Middle frontal gyrus (tissue), 1 donor: ENCODE measurements around the gene ADAP1.
"Not testable (repeated sequence)": the region's sequence is repeated elsewhere in the genome, so short reads cannot be mapped to it uniquely, and the experiment has no call there.

ENCODE experiments used
- DNase-seq: peaks from one replicate; pipeline ENCODE4 v3.0.0-alpha.2; 2015; ENCODE audit warnings: low spot score; ENCODE audit errors: extremely low spot score

The ADAP1 gene

DNA sequence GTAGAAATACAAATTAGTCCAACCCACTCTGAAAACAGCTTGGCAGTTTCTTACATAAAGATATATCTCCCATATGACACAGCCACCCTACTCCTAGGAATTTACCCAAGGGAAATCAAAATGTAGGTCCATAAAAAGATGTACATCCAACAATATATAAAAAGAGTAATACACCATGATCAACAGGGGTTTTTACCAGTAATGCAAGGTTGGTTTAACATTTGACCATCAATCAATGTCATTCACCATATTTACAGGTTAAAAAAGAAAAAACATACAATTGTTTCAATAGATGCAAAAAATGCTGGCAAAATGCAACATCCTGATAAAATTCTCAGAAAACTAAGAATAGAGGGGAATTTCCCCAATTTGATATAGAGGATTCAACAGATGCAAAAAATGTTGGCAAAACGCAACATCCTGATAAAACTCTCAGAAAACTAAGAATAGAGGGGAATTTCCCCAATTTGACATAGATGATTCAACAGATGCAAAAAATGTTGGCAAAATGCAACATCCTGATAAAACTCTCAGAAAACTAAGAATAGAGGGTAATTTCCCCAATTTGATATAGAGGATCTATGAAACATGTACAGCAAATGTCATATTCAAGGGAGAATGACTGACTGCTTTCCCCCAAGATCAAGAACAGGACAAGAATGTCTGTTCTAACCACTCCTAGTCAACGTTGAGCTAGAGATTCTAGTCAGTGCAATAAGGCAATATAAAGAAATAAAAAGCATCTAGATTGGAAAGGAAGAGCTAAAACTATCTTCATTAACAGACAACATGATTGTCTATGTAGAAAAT is 13.7 kb downstream of the ADAP1 start:
- DNase-seq, result no peak

DNA sequence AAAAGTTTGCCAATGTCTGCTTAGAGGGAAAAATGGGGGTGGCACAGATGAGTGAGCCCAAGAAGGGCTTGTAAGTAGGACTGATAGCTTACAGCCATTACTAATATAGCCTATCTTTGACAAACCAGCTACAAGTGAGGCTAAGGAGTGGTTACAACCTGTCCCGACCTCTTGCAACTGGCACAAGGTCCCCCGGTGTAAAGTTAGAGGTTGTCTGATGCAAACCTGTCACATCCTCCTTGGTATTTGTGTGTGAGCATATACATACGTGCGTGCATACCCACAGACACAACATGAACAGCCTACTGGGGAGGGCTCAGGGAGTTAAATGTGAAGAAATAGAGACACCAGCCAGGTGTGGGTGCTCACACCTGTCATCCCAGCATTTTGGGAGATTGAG is 14.6 kb downstream of the ADAP1 start:
- DNase-seq, result no peak

DNA sequence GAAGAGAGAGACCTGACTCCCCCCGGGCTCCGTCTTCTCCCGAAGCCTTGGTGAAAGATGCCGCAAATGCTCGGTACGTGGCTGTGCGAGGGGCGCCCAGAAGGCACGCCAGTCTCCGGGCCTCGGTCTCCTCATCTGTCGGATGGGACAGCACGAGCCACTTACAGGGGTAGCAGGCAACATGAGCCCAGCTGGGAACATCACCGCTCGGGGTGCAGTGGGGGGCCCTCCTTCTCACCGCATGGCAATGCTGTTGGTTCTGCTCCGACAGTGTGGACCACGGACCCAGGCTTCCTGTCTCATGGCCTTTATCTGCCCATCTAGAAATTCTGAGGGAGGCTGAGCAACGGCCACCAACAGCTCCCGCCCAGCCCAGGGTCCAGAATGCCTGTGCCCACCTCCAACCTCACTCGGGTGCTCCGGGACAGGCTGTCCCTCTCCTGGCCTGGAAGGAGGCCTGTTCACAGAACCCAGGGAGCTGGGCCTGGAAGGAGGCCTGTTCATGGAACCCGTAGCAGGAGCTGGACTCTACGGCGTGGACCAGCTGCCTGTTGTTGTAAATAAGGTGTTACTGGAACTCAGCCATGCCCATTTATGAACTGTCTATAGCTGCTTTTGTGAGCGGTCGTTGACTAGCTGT is 15.8 kb downstream of the ADAP1 start:
- no peak for DNase-seq

DNA sequence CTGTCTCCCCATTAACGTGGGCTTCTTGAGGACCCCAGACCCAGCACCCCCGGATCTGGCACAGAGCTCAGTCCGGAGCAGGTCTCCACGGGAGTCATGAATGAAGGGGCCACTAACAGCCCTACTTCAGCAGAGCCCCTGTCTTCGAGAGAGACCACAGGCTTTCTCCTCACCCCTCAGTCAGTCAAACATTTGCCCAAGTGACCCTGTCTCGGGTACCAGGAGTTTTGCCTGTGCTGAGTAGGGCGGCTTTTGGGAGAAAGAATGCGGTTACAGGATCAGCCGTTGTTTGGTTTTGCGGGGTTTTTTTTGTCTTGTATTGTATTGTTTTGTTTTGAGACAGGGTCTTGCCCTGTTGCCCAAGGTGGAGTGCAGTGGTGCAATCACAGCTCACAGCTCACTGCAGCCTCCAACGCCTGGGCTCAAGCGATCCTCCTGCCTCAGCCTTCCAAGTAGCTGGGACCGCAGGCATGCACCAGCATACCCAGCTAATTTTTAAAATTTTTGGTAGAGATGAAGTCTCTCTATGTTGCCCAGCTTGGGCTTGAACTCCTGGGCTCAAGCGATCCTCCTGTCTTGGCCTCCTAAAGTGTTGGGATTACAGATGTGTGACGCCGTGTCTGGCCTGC is 16.5 kb downstream of the ADAP1 start:
- DNase-seq, result no peak

DNA sequence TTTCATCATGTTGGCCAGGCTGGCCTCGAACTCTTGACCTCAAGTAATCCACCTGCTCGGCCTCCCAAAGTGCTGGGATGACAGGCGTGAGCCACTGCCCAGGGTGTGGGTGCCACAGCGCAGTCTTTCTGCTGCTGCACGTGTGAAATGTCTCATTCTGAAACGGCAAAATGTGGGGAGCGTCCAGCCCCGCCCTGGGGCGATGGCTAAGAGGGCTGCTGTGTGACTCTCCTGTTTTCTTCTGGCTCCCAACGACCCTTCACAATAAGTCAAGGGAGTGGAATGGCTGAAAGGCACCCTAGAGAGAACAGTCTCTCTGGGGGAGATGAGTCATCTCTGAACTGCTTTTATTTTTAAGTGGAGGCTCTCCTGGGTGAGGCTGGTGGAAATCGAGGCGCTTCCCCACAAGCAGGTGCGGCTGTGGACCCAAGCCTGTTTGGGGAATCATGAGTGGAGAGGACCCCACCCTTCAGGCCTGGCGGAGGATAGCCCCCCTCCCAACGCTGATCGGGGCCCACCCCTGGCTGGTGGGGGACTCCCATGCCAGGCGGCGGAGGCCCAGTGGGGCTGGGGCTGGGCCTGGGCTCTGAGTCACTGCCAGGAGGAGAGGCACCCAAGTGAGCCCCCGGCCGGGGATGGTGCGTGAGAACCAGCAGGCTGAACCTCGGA is 18.0 kb downstream of the ADAP1 start:
- DNase-seq, result no peak

DNA sequence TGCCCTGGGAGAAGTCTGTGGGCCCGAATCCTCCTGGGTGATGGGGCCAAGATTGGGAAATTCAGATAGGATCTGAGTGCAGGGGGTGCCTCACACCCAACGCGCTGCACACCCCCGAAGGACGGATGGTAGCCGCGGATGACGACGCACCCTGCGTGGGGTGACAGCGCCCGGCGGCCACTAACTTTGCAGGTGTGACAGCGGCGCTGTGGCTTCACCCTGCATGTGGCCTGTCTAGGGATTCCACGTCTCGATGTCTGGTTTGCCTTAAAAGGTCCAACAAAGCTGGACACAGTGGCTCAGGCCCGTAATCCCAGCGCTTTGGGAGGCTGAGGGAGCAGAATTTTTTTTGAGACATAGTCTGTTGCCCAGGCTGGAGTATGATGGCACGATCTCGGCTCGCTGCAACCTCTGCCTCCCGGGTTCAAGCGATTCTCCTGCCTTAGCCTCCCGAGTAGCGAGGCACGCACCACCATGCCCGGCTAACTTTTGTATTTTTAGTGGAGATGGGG is 18.6 kb downstream of the ADAP1 start:
- no peak for DNase-seq

DNA sequence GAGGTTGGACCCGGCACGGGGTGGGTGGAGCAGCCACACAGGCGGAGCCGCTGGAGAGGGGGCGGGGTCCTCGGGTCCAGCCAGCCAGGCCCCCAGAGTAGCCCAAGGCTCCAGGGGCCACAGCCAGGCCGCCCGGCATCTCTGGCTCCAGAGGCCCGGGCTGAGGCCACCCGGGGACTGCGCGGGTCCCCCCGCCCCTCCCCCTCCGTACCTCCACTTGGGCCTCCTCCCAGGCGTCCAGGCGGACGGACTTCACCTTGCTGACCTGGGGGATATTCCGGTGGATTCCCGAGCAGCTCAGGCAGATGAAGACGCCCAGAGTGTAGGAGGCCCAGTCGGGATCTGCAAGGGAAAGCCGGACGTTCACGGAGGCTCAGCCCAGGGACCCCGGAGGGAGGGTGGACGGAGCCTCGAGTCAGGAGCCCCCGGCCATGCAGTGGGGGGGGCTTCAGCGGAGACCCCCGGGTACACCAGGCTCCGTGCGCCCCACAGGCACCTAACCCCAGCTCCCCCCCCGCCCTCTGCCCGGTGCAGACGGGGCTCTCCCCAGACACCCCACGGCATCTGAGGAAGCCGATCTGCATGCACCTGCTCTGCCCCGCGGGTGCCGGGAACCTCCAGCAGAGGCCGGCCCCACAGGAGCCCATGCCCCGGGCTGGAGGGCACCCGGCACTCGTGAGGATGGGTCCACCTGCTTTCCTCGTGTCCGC is 19.2 kb downstream of the ADAP1 start:
- no peak for DNase-seq

DNA sequence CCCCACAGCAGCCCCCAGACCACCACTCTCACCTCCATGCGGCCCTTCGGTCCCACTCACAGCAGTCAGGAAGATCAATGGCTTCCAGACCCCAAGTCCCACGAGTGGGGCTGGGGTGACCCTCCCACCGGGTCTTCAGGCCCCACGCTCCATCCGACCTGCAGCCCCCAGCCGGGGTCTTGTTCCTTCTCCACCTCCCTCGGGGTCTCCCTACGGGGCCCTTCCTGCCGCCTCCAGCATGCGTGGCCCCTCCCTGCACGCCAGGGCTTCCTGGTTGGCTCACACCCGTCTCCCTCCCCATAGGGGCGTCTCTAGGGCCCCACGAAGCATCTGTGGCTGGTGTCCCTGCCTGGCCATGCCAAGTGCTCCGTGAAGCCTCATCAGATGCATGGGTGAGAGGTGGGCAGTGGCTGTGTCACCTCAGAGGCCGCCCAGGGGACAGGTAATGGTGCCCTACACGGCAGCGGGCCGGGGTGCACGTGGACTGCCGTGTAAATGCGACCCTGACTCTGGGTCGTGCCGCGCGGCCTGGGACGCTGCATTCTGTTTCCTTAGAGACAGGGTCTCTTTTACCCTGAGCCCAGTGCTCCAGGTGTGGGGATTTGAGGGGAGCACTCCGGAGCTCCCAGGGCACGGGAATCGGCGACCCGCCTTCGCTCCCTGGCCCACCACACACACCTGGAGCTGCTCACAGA is 19.9 kb downstream of the ADAP1 start:
- no peak for DNase-seq

DNA sequence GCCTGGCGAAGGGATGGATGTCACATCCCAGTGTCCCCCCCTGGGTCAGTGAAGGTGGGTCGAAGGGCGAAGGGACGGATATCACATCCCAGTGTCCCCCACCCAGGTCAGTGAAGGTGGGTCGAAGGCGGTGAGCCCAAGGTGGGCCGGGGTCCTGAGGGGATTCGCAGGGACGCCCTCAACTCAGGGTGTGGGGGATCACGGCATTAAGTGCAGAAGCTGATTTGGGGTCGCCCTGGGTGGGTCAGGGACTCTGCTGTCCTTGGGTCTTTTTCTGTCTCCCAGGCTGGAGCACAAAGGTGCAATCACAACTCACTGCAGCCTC is 21.9 kb downstream of the ADAP1 start:
- DNase-seq, result no peak

DNA sequence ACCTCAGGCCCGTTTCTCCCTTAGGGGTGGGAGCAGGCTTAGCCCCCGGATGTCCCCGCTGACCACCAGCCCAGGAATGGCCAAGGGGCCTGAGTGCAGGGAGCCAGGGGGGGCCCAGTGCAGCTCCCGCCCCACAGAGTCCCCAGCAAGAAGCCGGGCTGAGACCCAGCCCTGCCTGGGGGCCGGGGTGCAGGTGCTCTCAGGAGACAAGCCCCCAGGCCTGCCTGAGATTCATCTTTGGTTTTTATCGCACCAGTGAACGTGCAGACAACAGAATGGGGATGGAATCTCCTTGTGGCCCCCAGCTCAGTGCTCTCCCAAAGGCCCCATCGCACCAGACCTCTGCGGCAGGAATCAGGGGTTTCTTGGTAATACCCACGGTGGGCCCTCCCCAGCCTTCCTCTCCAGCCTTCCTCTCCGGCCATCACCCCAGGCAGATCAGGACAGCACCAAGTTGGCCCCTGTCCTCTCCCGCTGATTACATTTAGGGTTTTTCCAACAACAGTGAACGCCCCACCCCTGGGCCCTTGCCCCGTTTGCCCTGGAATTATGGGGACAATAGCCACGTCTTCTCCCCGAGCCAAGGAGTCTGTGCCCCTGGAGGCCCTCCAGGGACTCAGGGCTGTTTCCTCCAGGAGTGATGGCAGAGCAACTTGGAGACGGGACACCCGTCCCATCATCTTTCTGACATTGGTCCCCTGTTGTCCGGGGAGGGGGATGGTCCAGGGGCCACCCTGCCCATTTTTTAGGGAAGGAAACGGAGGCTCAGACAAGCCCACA is 22.4 kb downstream of the ADAP1 start:
- no peak for DNase-seq

DNA sequence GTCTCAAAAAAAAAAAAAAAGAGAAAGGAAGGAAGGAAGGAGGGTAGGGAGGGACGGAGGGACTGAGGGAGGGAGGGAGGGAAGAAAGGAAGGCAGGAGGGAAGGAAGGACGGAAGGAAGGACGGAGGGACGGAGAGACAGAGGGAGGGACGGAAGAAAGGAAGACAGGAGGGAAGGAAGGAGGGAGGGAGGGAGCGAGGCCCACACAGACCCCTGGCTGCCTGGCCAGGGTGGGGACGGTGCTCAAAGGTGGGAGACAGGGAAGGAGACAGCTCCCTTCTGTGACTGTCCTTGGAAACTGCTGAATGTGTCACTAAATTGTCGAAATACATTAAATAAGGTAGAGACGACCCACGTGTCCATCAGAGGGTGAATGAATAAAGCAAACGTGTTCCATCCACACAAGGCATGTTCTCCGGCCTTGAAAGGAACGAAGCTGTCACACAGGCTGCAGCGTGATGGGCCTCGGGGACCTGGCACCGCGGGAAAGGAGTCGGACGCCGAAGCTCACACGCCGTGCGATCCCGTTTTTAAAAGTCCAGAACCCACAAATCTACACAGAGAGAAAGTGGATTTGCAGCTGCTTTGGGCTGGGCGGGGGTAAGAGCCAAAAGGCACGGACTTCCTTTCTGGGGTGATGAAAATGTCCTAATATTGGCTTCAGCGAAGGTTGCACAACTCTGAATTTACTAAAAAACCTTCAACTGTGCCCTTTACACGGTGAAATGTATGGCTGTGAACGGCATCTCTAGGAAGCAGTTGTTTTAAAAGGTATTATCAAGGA is 23.3 kb downstream of the ADAP1 start:
- DNase-seq, result no peak

DNA sequence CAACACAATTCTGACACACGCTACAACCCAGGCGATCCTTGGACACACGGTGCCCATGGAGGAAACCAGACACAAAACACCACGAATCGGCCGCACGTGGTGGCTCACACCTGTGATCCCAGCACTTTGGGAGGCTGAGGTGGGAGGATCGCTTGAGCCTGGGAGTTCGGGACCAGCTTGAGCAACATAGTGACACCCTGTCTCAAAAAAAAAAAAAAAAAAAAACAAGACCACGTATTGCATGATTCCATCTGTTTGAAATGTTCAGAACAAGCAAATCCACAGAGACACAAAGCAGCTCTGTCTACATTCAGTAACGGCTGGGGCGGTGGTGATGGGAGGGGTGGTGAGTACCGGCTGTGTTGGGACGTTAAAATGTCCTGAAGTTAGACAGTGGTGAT is 25.2 kb downstream of the ADAP1 start:
- DNase-seq, result no peak

DNA sequence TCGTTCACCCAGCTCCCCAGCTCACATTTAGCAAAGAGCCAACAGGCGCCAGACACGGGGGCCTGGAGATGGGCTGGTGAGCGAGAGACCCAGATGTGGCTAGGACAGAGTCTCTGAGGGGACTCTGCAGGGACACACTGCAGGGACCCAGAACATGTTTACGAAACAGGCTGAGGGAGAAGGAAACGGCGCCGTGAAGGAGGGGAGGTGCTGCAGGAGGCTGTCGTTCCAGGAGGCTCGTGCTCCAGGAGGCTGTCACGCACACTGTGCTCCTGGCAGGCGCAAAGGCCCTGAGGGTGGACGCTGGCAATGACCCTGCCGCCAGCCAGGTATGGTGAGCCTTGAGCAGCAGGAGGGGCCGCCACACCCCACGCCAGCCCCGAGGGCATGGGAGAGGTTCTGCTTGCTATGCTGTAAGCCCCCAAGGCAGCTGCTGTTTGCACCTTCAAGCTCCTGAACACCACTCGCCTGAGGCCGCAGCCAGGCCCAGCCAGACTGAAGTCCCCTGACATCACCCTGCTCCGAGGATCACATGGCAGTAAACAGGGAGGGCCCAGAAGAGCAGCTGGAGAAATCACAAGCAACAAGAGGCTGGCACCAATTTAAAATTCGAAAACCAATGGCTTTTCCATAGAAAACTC is 27.3 kb downstream of the ADAP1 start:
- no peak for DNase-seq

DNA sequence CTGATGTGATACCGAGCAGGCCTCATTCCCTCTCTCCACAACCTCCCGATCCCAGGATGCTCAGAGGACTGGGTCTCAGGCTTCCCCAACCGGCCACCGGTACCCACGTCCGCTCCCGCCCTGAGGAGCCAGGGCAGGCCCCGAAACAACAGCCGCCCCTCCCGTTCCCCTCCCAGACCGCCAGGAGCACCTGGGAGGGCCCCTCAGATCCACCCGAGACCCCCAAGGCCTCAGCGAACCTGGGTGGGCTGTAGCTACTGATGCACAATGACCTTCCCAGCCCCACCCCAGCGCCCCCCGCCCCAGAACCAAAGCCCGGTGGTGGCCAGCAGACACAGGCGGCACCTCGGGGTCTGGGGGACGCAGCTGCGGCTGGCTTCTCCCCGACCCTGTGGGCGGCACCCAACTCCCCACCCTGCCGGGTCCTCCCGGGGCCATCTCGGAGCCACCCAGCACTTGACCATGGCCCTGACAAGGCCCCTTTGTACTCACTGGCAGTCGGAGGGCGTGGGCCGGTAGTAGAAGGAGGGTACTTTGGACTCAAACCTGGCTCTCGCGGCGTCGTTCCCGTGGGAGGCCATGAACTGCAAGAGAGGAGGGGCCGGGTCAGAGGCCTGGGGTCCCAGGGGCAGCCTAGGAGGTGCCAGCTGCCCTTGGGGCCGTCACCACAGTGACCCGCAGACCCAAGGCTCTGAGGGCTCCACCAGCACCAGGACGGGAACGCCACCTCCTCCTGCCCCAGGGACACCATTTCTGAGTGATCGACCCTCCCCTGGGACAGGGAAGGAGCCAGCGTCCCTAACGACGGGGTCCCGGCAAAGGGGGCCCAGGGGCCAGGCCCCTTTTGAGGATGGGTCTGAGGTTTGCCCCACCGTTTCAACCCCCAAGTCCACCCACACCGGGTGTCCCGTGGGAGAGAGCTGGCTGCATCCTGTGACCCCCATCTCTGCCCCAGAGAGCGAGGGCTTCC is 28.1 kb downstream of the ADAP1 start:
- DNase-seq, result no peak

DNA sequence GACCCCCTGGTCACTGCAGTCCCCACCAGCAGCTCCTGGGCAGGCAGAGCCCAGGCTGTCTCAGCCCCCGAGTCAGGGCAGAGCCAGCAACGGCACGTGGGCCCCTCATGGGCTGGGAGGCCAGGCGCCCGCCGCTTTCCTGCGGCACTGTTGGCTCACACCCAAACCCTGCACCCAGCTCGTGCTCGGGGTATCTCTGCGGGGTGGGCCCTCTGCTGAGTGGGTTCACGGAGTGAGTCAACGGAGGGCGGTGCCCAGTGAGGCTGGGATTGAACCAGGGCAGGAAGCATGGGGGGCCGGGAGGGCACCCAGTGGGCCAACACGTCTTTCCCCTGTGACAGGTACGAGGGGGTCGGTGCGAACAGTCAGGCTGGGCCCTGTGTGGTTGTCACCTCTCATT is 28.9 kb downstream of the ADAP1 start:
- DNase-seq, result no peak

DNA sequence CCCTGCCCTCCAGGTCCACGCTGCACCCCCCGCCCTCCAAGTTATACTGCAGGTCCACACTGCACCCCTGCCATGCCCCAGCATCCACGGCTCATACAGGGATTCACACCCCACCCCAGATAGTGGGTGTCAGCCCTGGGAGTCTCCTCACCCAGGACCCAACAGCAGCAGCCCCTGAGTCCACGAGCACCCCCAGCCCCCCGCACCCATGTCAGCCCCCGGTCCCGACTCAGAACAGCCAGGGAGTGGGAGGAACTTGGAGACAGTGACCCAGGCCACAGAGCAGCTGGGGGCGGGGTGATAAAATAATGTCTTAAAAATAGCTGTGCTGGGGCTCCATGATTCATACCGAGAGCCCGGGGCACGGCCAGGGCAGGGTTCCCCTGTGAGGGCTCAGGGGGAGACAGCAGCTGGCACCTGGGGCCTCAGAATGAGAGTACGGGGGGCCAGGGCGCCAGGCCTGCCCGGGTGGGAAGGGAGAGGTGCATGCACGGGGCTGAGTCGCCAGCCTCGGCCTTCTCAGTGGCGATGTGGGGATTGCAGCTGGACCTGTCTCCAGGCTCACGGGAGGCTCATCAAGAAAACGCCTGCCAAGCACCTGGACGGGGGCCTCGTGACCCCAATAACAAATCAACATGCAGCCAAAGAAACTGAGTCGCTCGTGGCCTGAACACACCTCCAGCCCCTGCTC is 29.8 kb downstream of the ADAP1 start:
- DNase-seq, result no peak

DNA sequence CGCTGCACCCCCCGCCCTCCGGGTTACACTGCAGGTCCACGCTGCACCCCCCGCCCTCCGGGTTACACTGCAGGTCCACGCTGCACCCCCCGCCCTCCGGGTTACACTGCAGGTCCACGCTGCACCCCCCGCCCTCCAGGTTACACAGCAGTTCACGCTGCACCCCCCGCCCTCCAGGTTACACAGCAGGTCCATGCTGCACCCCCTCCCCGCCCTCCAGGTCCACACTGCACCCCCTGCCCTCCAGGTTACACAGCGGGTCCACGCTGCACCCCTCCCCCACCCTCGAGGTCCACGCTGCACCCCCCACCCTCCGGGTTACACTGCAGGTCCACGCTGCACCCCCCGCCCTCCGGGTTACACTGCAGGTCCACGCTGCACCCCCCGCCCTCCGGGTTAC is 30.4 kb downstream of the ADAP1 start:
- not testable (repeated sequence) for DNase-seq
